DMS 273 (cell line): ENCODE measurements around the gene PARD3B.

Experiments used
- DNase-seq: peaks from one replicate; lab custom pipeline; 2025; ENCODE audit not compliant: unreplicated experiment; lab: John Stamatoyannopoulos, UW

The PARD3B gene

DNA sequence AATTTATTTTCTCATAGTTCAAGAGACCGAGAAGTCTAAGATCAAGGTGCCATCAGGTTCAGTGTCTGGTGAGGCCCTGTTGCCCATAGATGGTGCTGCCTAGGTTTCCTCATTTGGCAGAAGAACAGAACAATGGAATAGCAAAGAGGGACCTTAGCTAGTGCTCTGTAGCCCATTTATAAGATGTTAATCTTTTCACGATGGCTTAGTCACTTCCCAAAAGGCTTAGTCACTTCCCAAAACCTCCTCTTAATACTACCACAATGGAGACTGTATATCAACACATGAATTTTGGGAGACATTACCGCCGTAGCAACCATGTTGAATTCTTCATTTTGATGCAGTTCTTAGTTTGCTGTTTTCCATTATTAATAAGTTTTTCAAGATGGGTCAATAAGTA, 890.7 kb downstream of the PARD3B start:
- no peak for DNase-seq

- no peak for DNase-seq
Measured at GRCh38 chr2:205438241-205438640, 893.0 kb downstream of the PARD3B start.

DNA sequence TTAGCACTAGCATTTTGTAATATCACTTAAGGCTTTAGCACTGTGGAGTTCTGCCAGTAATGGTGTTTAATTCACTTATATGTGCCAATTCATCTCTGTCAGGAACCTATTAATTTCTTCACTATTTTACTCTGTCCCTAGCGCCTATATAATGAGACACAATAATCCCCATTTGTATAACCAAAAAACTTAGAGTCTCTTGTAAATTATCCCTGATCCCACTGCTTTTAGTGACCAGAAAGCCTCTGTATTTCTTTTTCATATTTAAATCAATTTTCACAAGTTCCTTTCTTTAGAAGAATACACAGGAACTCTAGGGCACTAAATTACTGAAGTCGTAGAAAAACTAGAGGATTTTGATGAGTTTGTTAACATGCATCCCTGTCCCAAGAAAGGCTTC, 894.3 kb downstream of the PARD3B start:
- no peak for DNase-seq

- DNase-seq = no peak
Measured at GRCh38 chr2:205441524-205441923, 896.2 kb downstream of the PARD3B start.

DNA sequence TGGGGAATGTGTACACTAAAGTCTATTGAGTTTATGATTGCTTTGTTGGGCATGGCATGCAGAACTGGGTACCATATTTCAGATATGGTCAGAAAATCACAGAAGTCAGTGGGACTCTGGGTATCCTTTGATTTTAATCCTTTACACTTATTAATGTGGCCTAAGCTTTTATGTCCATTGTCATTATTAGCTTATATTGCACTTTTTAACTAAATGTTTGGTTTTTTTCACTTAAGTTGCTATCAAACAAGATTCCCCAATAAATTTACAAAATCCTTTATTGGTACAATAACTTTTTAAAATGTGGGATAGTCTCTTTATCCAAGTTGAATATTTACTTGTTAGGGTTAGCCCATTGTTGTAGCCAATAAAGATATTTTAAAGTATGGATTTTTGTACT, 902.9 kb downstream of the PARD3B start:
- no peak for DNase-seq

GRCh38 chr2:205451901-205452512, 906.7 kb downstream of the PARD3B start:
- DNase-seq = no peak

DNA sequence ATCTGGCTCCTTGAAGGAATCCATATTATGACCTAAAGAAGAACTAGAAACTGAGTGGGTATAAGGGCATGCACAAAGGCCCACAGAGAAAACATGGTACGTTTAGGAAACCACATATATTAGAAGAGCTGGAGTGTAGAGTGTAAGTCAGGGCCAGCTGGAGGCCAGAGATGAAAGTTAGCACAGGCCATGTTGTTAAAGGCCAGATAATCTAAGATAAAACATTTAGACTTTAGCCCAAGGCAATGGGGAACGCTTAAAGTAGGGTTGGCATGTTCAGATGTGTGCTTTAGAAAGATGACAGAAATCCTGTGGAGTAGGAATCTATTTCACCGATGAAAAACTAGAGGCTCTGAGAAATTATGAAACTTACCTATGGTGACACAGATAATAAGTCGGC, 907.9 kb downstream of the PARD3B start:
- no peak for DNase-seq

DNA sequence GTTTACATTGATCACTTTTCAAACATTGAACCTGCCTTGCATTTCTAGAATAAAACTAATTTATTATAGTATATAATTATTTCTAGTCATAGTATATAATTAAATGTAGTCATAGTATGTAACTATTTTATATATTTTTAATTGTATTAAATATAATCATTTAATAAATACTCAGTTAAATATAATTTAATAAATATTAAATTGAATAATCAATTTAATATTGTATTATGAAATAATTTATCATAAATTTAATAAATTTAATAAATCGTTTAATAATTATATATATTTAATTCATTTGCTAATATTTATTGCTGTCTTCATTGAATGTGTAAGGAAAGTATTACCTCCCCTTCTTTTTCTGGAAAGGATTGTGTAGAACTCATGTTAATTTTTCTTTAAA, 911.4 kb downstream of the PARD3B start:
- no peak for DNase-seq

- no peak for DNase-seq
Measured at GRCh38 chr2:205460217-205460616, 914.9 kb downstream of the PARD3B start.

DNA sequence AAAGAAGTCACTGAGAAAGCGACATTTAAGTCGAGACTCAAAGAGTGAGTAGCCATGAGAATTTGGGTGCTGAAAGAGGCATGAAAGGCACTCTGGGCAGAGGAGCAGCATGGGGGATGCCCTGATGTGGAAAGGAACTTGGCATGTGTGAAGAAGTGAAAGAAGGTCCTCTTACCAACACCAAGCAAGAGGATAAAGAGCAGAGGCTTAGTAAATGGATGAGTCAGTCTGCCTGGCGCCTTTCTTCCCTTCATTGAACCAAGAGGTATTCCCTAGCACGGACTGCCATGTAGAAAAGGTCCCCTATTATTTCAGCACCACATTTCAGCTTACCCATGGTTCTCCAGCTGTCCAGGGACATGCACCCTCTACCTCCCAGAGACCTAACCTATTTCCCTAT, 915.9 kb downstream of the PARD3B start:
- DNase-seq = no peak

DNA sequence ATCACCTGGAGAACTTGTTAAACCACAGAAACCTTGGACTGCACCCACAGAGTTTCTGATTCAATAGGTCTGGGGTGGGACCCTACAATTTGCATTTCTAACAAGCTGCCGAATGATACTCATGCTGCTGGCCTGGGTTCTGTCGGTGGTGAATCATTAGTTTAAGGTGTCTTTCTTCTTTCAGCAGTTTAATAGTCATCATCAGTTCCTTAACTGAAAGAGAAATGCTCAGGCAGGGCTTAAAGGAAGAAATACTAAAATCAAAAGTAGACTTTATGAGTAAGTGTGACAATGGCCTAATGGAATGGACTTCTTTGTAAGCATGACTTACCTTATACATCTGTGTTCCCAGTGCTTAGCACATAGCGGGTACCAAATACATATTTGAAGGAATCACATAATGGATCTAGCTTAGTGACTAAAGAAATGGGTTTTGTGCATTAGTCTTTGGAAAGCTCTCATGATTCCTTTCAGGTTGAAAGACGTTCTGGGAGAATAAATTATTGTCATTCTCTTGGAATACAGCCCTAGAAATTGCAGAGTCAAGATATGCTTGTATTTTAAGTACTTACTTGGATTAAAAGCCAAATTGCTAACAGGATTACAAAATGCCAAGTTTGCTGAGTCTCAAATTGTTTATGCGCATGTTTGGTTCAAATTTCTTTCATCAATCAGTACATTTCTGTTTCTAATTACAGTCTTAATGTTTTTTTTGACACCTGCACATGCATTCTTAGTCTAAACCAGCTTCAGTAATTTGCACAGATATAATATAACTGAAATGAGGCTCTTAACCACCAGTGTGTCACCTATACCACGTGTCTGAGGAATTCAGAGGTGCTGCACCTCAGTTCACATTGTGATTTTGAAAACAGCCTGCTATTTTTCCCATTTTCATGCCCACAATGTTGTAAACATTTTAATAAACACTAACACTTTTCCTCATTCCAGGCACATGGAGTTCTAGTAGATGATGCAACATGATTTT, 916.7 kb downstream of the PARD3B start:
- no peak for DNase-seq

- no peak for DNase-seq
Measured at GRCh38 chr2:205462681-205463345, 917.5 kb downstream of the PARD3B start.

DNA sequence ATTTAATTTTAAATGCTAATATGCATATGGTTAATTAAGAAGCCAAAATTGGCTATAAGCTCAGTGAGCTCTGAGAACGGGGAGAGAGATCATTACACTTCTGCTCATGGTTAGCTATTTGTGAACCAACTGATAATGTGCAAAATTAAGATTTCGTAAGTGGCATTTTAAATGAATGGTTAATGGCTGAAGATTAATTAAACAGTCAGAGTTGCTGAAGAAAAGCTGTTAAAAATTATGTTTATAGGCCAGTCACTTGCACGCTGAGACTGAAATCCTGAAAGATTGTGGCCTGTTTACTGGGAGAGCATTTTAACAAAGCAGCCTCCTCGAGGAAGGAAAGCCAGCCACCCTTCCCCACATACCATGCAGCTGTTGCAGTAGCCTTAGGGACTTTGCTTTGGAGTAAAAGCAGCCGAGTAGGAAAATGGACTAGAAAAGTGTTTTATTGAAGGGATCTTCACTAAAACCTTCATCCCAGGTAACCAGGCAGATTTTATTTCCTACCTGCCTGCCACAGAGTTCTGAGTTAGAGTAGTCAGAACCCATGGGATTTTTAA, 918.3 kb downstream of the PARD3B start:
- DNase-seq = no peak

GRCh38 chr2:205464681-205465080, 919.4 kb downstream of the PARD3B start:
- no peak for DNase-seq

DNA sequence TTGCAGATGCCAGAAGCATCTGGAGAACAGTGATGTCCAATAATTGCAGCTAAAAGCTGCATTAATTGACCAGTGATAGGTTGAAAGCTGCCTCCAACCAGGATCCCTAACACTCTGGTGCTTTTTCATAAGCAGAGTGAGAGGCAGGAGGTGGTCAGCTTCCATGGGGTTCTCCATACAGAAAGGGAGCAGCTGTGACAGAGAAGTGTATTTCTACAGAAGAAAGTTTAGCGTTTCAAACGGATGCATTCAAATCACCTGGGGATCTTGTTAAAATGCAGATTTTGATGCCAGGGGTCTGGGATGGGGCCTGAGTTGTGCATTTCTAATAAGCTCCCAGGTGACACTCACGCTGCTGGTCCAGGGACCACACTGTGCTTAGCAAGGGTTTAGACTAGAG, 920.5 kb downstream of the PARD3B start:
- no peak for DNase-seq

- no peak for DNase-seq
Measured at GRCh38 chr2:205471776-205472175, 926.5 kb downstream of the PARD3B start.

DNA sequence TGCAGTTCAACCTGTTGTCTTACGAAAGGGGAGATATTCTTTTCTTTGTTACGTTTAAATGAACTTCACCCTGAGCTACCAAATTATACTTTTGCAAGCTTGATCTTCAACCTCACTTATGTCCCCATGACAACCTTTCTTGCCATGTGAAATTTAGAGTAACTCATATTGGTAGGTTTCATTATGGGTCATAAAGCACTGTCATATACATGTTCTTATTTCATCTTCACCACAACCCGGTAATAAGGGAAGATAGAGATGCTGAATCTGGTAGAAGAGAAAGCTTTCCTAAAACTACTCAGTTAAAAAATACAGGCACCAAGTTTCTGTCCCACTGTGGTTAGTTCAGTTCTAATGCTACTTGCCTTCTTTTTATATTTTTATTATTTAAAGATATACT, 928.5 kb downstream of the PARD3B start:
- DNase-seq = no peak

GRCh38 chr2:205474741-205475415, 929.6 kb downstream of the PARD3B start:
- DNase-seq = no peak

DNA sequence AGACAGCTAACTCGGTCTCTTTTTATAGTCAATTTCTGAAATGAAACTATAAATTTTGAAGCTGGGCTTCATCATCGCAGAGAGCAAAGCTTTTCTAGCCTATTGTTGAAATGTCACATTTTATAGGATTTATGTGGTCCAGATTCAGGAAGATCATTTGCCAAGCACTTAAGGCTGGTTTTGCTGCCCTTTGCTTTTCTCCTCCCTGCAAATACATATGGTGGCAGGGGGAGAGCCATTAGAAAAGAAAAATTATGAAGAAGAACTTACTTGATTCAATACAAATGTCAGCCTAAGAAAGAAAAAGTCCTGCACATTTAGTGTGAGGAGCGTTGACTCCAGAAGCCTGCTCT, 930.1 kb downstream of the PARD3B start:
- DNase-seq = no peak

DNA sequence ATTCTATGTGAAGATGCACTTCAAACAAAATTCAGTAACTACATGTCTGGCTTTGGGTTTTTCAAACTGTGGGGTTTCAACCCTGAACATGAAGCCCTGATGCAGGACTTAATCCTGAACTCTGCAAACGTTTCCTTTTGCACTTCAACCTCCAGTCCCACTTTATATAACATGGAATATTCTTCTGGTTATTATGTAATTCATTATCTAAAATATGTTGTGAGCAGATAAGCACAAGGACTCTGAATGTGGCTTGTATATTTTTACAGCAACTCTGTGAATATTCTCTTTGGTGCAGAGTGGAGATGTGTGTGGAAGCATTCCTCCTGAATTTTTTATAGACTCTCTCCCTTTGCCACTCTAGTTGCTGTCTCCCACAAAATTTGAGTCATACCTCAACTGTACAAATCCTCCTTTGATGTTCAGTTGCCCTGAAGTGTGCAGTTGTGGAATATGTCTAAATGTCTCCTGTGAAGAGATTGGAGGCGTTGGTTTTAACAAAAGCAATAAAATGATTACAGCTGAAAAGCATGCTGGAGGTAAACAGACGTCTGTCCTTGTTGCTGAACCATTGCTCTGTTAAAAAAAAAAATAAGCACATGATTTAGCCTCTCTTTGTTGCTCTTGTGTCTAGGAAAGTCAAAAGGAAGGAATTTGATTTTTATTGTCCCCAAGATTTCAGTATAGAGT, 931.9 kb downstream of the PARD3B start:
- DNase-seq = no peak

- no peak for DNase-seq
Measured at GRCh38 chr2:205481861-205482260, 936.6 kb downstream of the PARD3B start.
